CD4-positive, alpha-beta T cell treated with Interleukin-2 at 100 ng/mL for 4 hours (primary cell): ENCODE measurements around the gene KCNQ1.

Source experiments
- DNase-seq: peaks from one replicate; pipeline ENCODE4 v3.0.0-alpha.2; 2020; ENCODE audit warnings: low spot score

KCNQ1 gene, protein sequence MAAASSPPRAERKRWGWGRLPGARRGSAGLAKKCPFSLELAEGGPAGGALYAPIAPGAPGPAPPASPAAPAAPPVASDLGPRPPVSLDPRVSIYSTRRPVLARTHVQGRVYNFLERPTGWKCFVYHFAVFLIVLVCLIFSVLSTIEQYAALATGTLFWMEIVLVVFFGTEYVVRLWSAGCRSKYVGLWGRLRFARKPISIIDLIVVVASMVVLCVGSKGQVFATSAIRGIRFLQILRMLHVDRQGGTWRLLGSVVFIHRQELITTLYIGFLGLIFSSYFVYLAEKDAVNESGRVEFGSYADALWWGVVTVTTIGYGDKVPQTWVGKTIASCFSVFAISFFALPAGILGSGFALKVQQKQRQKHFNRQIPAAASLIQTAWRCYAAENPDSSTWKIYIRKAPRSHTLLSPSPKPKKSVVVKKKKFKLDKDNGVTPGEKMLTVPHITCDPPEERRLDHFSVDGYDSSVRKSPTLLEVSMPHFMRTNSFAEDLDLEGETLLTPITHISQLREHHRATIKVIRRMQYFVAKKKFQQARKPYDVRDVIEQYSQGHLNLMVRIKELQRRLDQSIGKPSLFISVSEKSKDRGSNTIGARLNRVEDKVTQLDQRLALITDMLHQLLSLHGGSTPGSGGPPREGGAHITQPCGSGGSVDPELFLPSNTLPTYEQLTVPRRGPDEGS

DNA sequence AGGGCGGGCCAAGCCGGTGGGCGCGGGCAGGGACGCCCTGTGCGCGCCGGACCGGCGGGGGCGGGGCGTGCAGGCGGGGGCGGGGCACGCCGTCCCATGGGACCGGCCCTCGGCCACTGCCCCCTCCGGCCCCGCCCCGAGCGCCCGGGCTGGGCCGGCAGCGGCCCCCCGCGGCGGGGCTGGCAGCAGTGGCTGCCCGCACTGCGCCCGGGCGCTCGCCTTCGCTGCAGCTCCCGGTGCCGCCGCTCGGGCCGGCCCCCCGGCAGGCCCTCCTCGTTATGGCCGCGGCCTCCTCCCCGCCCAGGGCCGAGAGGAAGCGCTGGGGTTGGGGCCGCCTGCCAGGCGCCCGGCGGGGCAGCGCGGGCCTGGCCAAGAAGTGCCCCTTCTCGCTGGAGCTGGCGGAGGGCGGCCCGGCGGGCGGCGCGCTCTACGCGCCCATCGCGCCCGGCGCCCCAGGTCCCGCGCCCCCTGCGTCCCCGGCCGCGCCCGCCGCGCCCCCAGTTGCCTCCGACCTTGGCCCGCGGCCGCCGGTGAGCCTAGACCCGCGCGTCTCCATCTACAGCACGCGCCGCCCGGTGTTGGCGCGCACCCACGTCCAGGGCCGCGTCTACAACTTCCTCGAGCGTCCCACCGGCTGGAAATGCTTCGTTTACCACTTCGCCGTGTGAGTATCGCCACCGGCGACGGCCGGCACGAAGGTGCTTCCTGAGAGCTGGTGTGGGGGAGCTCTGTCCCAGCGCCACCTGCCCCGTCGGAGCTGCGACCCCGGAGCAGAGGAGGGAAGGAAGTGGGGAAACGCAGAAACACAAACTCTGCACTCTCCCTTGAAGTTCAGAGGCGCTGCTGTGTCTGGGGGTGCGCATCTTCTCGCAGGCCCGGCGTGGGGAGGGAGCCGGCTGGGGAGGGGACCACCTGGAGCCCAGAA, at the start of gene KCNQ1:
Gene KCNQ1 (plus strand): TSS at position 188 of the 925 bp plus-strand sequence. CDS start 91 bp downstream, at position 279.
- peak; percentile 52 for DNase-seq

DNA sequence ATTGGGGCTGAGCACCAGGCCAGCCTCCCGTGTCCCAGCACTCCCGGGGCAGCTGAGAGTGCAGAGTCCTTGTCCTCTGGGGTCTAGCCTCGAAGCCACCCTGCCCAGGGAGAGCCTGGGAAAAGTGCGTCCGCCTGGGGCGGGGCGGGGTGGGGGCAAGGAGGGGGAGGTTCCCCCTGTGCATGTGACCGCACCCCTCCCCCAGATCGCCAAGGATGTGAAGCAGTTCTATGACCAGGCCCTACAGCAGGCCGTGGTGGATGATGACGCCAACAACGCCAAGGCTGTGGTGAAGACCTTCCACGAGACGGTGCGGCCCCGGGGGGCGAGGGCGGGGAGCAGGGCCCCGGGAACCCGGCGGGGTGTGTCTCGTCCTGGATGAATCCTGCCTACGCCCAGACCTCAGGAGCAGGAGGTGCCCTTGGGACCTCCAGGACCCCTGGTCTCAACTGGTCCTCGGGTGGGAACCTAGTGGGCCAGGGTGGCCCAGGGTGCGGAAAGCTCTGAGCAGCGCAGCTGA, 49.5 kb upstream of the KCNQ1 start:
- DNase-seq: no peak

DNA sequence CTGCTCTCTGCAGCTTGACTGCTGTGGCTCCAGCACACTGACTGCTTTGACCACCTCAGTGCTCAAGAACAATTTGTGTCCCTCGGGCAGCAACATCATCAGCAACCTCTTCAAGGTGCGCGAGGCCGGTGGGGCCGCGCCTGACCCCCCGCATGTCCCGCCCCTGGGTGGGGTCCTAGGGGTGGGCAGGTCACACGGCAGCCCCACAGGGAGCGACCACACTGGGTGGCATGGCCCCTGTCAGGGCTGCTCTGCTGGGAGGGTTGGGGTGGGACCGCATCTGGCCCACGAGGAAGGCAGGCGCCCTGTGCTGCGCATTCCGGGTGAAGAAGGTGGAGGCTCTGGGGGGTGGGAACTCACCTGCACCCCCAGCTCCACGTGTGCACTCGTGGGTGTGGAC, 49.0 kb upstream of the KCNQ1 start:
- DNase-seq: no peak

DNA sequence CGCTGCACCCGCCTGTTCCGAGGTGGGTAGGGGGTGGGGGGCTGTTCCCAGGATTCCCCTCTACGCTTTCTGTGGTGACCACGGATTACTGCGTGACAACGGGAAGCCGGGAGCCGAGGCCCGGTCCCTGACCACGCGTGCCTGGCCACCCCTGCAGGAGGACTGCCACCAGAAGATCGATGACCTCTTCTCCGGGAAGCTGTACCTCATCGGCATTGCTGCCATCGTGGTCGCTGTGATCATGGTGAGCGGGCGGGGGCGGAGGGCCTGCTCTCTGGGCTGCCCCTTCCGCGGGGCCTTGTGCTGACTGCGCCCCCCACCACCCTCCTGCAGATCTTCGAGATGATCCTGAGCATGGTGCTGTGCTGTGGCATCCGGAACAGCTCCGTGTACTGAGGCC, 48.3 kb upstream of the KCNQ1 start:
- no peak for DNase-seq

DNA sequence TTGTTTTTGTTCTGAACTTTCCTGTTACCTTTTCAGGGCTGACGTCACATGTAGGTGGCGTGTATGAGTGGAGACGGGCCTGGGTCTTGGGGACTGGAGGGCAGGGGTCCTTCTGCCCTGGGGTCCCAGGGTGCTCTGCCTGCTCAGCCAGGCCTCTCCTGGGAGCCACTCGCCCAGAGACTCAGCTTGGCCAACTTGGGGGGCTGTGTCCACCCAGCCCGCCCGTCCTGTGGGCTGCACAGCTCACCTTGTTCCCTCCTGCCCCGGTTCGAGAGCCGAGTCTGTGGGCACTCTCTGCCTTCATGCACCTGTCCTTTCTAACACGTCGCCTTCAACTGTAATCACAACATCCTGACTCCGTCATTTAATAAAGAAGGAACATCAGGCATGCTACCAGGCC, 47.8 kb upstream of the KCNQ1 start:
- no peak for DNase-seq

DNA sequence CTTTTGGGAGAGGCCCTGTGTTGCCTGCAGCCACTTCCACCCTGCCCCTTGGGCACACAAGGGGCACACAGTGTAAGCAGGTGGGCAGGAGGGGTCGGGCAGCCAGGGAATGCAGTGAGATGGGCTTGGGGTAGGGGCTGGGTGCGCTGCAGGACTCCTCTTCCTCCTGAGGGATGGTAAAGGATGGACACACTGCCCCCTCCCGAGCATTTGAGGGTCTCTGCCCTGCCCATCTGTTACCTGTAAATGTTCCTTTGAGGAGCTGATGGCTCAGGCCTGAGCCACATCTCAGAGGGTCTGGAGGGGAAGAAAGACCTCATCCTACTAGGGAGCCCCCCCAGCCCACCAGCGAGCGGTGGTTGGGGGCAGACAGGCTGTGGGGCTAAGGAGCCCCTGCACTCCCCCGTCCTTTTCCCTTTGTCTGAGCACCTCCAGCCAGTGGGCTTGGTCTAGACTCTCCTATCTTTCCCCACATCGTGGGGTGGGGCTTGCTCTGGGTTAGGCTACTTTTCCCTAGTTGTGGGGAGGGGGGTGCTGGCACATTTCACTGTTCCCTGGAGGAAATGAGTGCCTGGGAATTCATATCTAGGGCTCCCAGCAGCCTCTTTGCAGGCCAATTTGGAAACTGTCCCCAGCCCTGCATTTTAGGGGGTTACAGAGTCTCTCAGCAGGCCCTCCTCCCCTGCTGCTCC, 46.0 kb upstream of the KCNQ1 start:
- DNase-seq: no peak

DNA sequence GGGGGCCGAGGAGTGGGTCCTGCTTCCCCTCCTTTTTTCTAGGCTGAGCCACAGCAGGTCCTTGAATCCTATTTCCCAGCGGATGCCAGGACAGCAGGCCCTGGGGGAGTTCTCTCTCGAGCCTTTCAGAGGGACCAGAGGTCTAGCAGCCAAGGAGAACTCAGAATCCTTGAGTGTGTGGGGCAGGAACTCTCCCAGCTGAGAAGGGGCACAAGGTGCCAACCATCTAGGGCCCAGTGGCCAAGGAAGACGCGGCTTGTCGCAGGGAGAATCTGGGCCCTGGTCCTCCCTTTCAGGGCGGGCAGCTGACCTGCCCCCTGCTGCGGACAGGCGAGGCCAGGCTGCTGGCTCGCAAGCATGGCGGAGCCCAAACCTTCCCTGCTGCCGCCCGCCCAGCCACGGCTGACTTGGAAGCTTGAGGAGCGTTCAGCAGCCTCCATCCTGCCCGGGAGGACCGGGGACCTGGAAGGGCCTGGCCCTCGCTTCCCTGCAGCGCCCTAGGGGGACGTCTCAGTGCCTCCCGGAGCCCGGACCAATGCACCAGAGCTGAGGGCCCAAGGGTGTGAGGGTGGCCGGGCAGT, 45.2 kb upstream of the KCNQ1 start:
- DNase-seq: no peak

DNA sequence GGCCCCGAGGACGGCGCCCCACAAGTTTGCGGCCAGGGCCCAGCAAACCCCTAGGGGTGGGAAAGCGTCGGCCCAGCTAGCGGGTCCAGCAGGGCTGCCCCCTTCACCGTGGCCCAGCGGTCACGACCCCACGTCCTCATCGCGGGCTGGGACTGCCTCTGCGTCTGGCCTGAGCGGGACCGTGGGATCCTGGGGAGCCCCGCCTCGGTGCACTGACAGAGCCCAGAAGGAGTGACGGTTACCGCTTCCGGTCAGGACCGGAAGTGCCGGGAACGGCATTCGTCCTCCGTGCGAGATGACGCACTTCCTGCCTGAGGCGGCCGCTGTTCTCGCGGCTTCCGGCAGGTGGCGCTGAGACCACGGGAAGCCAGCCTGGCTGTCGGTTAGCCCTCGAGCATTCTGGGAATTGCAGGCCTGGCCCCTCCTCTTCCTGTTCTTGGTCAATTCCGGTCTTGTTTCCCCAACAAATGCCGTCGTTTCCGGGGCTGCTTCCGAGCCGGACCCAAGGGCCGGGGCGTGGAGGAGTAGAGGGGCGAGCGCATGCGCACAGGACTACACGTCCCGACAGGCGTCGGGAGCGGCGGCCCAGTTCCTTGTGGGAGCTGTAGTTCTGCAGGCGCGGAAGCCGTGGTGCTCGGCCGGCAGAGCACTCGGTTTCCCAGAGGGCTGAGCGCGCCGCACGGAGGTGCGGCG, 44.6 kb upstream of the KCNQ1 start, which contains the start of gene TSSC4:
Gene TSSC4 (plus strand): TSS at position 682 of the 693 bp plus-strand sequence. CDS start 1,884 bp downstream, outside the sequence.
- peak; percentile 100 for DNase-seq

DNA sequence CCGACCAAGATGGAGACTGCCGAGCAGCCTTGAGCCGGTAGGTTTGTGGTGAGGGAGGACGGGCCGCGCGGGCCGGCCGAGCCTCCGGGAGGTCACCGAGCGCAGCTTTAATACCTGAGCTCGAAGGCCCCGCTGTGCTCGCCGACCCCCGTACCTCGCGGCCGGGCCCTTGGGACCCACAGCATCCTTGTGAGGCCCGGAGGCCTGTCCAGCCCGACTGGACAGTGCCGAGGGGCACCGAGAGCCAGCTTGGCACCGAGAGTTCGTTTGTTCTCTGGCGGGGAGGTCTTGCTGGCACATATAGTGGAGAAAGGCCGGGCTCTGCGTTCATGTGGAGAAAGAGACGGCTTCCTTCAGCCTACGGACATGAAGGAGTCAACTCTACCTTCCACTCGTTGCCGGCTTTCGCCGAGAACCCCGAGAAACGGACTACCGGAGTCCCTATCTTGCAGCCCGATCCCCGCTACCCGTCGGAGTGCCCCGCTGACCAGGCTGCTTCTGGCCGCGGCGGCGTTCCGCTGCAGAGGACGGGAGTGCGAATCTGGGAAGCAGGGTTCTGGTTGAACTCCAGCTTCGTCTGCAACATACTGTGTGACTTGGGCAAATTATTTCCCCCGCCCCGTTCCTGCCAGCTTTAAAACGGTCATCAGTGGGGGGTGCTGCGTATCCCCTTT, 43.9 kb upstream of the KCNQ1 start:
- no peak for DNase-seq

DNA sequence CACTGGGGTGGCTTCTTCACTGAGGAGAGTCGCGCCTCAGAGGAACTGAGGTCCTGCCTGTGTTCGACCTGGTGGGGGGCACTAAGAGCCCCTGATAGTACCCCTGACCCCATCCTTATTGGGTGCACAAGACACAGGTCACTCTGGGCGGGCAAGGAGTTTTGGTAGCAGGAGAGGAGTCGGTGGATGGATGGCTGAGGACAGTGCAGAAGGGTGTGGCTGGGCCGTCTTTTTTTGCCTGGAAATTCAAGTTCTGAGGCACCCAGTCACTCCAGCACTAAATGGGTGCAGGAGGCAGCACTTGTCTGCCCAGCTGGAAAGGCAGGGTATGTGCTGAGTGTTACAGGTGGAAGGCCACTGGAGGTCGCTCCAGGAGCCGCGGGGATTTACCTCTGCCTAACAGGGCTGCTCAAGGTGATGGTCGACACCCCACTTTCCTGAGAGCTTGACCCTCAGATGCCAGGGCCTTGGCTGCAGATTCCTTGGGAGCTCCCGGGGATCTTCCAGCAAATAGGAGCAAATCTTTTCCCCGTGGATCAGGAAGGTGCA, 43.3 kb upstream of the KCNQ1 start:
- no peak for DNase-seq

DNA sequence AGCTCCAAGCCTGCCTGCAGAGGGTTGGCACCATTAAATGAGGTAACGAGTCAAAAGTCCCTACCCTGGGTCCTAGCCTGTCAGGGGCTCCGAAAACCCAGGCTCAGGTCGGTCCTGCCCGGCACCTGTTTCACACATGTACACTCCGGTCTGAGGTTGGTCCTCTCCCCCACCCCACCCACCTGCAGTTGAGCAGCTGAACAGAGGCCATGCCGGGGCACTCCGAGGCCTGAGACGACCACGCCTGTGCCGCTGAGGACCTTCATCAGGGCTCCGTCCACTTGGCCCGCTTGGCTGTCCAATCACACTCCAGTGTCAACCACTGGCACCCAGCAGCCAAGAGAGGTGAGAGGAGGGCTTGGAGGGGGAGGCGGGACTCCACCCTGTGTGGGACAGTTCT, 42.7 kb upstream of the KCNQ1 start:
- DNase-seq: no peak

DNA sequence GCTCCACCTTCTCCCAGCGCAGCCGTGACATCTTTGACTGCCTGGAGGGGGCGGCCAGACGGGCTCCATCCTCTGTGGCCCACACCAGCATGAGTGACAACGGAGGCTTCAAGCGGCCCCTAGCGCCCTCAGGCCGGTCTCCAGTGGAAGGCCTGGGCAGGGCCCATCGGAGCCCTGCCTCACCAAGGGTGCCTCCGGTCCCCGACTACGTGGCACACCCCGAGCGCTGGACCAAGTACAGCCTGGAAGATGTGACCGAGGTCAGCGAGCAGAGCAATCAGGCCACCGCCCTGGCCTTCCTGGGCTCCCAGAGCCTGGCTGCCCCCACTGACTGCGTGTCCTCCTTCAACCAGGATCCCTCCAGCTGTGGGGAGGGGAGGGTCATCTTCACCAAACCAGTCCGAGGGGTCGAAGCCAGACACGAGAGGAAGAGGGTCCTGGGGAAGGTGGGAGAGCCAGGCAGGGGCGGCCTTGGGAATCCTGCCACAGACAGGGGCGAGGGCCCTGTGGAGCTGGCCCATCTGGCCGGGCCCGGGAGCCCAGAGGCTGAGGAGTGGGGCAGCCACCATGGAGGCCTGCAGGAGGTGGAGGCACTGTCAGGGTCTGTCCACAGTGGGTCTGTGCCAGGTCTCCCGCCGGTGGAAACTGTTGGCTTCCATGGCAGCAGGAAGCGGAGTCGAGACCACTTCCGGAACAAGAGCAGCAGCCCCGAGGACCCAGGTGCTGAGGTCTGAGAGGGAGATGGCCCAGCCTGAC, 41.7 kb upstream of the KCNQ1 start:
- no peak for DNase-seq

DNA sequence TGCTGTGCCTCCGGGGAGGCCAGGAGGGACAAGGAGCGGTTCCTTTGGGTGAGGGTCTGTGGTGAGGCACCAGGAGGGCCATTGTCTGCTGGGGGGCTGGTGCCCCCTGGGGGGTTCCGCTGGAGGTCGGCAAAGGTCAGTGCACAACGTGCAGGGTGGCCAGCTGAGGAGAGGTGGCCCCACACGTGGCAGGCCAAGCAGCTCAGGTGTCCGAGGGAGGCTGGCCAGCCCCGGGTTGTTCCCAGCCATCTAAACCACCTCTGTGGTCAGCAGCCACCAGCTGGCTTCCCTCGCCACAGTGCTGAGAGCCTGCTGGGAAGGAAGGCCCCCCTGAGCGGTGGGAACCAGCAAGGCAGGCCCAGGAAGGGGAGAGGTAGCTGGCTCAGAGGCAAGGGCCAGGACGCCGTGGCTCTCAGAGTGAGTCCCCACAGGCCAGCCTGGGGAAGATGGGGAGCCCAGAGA, 40.0 kb upstream of the KCNQ1 start:
- no peak for DNase-seq

DNA sequence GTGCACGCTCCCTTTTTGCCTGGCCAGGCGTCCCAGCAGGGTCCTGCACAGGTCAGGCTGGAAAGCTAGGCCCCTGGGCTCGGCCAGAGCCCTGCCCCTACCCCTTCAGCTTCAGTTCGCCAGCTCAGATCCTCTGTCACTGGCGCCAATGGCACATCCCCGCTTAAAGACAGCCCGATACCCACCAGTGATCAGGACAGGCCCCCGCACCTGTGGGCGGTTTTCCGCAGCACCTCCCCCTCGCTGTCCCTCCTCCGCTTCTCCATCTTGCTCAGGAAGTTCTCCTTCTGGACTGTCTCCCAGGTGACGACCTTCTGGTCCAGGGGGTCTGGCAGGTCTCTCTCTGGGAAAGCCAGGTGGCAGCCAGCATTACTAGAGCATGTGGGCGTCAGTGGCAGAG, 38.4 kb upstream of the KCNQ1 start:
- DNase-seq: no peak

DNA sequence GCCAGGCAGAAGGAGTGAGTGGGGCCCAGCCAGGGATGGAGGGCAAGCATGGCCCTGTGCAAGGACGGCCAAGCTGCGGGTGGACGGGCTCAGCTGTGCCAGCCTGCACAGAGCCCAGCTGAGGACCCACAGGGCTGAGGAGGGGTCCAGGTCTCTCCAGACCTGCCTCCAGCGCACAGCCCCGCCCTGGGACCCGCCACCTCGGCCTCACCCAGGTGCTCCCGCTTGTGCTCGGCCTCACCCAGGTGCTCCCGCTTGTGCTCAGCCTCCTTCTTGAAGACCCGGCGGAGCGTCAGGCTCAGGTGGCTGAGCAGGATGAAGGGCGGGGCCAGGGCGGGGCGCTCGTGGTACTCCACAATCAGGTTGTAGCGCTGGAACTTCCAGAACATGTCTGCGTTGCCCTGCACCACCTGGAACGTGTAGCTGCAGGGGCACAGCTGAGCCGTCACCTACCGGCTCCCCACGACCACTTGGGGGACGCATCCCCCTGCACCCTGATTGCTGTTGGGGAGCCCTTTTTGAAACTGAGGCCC, 37.9 kb upstream of the KCNQ1 start:
- no peak for DNase-seq

DNA sequence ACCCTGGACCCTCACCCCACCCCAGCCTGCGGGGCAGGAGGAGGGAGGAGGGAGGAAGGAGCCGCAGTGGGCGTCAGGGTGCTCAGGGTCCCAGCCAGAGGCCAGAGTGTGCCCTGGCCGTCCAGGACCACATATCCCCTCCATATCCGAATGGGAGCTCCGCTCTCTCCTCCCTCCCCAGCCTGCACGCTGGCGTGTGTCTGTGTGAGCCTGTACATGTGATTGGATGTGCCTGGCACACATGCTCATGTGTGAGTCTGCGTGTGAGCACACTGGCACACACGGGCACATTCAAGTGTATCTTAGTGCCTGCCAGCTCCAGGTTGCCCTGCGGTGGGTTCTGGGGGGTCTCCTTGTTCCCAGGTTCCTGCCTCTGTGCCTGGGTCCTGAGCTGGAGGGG, 36.1 kb upstream of the KCNQ1 start:
- no peak for DNase-seq

DNA sequence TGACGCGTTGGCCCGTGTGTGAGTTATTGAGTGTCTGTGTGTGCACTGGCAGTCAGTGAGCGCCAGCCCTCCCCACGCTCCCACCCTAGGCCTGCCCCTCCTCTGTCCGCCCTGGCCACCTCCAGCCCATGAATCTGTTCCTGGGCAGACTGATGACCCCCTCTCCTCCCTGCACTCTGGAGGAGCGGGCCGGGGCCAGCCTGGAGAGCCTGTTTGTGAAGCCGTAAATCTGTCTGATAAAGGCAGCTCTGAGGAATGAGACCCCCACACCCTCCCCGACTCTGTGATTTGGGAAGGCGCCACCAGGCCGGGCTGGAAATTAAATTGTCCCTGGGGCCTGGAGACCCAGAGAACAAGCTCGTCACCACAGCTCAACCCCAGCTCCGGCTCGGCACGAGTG, 35.7 kb upstream of the KCNQ1 start:
- DNase-seq: no peak
